Tibial artery (tissue), 4 donors: ENCODE measurements around the gene AGPAT2.

Experiments used
- DNase-seq, 2 donors: peaks; one replicate each; pipeline ENCODE4 v3.0.0-alpha.2; 2019
- H3K27ac ChIP-seq, 2 donors: fragments of 200-600 bp; sonication (generic) in 1 of 2; 1 replicate in 1 of 2; 2 replicates in 1 of 2; pipeline ENCODE4 v1.5.1; 2018 to 2019; ENCODE audit warnings: mild to moderate bottlenecking in 1 of 2
- H3K27me3 ChIP-seq, 2 donors: fragments of 200-600 bp; sonication (generic) in 1 of 2; one replicate each; pipeline versions ENCODE4 v1.5.1 to v1.6.0; 2016 to 2019
- H3K36me3 ChIP-seq, 3 donors: fragments of 200-600 bp; sonication (generic) in 2 of 3; one replicate each; pipeline ENCODE4 v1.5.1; 2016 to 2019; ENCODE audit warnings: mild to moderate bottlenecking in 2 of 3
- H3K4me1 ChIP-seq, 4 donors: fragments of 200-600 bp; sonication (generic) in 2 of 4; 1 replicate in 3 of 4; 2 replicates in 1 of 4; pipeline ENCODE4 v1.5.1; 2016 to 2019
- H3K4me3 ChIP-seq, 2 donors: fragments of 200-600 bp; sonication (generic) in 1 of 2; 1 replicate in 1 of 2; 2 replicates in 1 of 2; pipeline ENCODE4 v1.5.1; 2018 to 2019; ENCODE audit warnings: mild to moderate bottlenecking in 2 of 2
- H3K9me3 ChIP-seq, 3 donors: fragments of 200-600 bp; sonication (generic) in 1 of 3; one replicate each; pipeline ENCODE4 v1.5.1; 2016 to 2019
- CTCF ChIP-seq, 2 experiments: fragments of 200-600 bp in 1 of 2; fragments of 450-650 bp in 1 of 2; IDR thresholded peaks; one replicate each; pipeline ENCODE4 v1.5.1; 2017 to 2019; ENCODE audit warnings: antibody characterized with exemption in 2 of 2, mild to moderate bottlenecking in 1 of 2, moderate library complexity in 1 of 2
- intact Hi-C: fragments of 100-400 bp; cut with DNase I; formaldehyde crosslinking; loops from one replicate; pipeline ENCODE4 v1.15.0; 2023; ENCODE audit warnings: low total_unique reads

AGPAT2 gene

DNA sequence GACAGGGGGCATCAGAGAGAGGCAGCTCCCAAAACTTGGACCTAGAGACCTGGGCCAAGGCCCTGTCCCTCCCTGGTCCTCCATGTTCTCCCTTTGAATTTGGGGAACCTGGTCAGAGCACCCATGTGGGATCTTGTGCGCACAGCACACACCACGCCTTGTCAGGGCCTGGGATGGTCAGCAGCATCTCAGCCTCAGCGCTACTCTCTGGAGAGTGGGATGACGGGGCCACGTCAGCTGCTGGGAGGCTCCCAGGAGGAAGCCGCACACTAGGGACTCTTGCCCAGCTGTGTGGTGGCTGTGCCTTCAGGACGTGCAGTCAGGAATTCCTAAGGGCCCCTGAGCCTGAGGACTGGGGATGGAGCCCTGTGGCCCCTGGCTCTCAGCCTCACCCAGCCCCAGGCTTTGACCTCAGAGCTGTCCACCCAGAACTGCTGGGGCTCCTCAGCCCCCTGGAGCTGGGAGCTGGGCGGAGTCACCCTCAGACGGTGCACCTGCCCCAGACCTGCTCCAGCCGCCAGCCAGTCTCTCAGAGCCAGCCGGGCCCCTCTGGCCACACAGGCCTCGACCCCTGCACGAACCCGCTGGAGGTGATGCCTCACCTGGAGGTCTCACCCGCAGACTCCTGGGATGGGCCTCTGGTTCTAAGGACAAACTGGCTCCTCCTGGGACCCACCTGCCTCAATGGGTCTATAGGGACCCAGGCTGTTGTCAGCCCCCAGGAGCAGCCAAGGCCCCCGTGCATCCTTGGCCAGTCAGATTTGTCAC lies 62.9 kb downstream of the AGPAT2 start:
- DNase-seq, result no peak
- no peaks in the 10 kb centered on the region for H3K9me3 ChIP-seq
- no peak overlapping the region for H3K4me3 ChIP-seq
- intact Hi-C loops, result loop anchor here (10.0 kb wide), 1 partner anchor 50 kb away; no protein-coding TSS in a partner anchor
- H3K27ac ChIP-seq, result peak overlapping the region; percentile 42 to 77
- no peaks in the 10 kb centered on the region for H3K36me3 ChIP-seq
- H3K4me1 ChIP-seq, result peaks cover 5 to 45% (median 38%) of the 10 kb centered on the region in 4 donors
- TF ChIP-seq CTCF (IDR thresholded peaks at IDR 0.05), result no peak
- no peaks in the 10 kb centered on the region for H3K27me3 ChIP-seq

GRCh38 chr9:136623842-136624183 lies 63.4 kb downstream of the AGPAT2 start:
- Histone ChIP-seq H3K9me3 (no peaks in the 10 kb centered on the region), H3K4me1 (peaks cover 5 to 45% (median 38%) of the 10 kb centered on the region in 4 donors), H3K4me3 (no peak overlapping the region), H3K36me3 (no peaks in the 10 kb centered on the region), H3K27me3 (no peaks in the 10 kb centered on the region), H3K27ac (no peak overlapping the region)
- DNase-seq, result no peak
- intact Hi-C loops, result loop anchor here (10.0 kb wide), 1 partner anchor 49 kb away; no protein-coding TSS in a partner anchor
- no peak for TF ChIP-seq CTCF (IDR thresholded peaks at IDR 0.05)
